T47D (cell line): Measurements from ENCODE around the gene VSIG2.
"Not testable (repeated sequence)": the region's sequence is repeated elsewhere in the genome, so short reads cannot be mapped to it uniquely, and the experiment has no call there.

Experiments
- DNase-seq, 2 experiments: peaks; one replicate each; pipeline versions ENCODE4 v3.0.0 to v3.0.0-alpha.2; 2011 to 2012; ENCODE audit warnings: low read depth in 1 of 2, low spot score in 1 of 2
- JUND ChIP-seq: IDR thresholded peaks from 2 replicates; pipeline ENCODE4 v1.6.1; 2012; ENCODE audit warnings: low read depth
- in situ Hi-C: cut with HindIII; loops from 2 replicates; pipeline ENCODE4 v1.10.0; 2016; ENCODE audit warnings: low sequenced_read_pairs, low pct_unique_long_range_greater_than_20kb

Gene VSIG2

DNA sequence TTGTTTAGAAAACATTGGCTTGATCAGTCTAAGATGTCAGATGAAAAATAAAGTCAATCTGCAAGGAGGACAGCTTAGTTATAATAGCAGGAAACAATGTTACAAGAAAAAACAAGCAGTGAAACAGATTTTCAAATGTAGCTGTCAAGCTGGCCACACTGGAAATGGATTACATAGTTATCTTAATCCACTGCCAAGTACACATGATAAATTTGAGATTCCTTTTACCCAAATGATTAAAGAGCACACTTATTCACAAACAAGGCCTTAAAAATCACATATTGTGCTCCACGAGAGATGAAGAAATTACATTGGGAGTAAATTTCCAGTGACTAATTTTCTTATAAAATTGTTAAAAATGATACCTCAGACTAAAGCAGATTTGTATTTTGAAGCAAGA, 27.5 kb upstream of the VSIG2 start:
- DNase-seq: no peak
- in situ Hi-C loops: no loop called here
- TF ChIP-seq JUND: no peak

DNA sequence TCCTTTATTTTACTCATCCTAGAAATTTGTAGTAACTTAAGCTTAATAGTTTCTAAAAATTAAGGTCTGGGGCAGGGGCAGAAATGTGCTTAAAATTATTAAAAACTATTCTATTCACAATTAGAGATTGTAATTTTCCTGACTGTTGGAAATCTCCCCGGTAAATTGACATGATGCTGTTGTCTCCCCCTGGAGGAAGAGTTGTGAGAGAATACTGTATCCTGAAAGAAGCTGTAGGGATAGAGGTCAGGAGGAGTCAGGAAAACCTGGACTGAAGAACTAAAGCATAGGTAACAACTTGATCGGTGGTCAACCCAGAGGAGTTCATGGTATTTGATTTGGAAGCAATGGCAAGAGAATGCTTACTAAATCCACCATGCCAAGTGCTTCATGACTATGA, 26.2 kb upstream of the VSIG2 start:
- in situ Hi-C loops: no loop called here
- DNase-seq: peak in 1 of 2 experiments; percentile 51
- TF ChIP-seq JUND: no peak

DNA sequence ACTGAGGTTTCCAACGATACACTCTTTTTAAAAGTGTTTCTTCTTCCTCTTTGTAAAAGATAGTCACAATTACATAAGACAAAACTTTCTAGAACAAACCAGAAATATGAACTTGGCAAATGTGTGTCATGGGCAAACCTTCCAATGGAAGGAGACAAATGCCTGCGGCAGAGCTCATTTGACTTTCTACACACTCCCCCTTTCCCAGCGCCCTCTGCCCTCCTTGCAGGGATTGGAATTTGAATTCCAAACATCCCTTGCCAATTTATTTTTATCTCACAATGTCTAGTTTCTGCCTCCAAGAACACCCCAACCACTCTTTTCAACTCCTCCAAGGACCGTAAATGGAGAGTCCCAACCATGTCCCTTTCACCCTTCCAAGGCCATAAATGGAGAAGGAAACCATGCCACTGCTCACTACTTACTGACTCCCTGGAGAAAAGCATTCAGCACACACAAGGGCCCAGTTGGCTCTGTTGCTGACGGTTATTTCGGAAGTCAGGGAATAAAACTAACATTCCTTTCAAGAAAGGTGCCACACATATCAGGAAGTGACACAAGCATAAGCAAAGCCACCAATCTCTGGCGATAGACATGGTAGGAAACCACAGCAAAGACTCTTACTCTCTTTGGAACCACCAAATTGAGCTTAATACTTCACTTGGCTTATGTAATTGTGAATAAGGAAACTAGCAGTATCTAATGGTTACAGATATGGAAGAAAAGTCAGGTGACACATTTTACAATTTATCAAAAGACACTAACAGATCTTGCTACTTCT, 25.0 kb upstream of the VSIG2 start:
- in situ Hi-C loops: no loop called here
- no peak for TF ChIP-seq JUND
- no peak for DNase-seq

DNA sequence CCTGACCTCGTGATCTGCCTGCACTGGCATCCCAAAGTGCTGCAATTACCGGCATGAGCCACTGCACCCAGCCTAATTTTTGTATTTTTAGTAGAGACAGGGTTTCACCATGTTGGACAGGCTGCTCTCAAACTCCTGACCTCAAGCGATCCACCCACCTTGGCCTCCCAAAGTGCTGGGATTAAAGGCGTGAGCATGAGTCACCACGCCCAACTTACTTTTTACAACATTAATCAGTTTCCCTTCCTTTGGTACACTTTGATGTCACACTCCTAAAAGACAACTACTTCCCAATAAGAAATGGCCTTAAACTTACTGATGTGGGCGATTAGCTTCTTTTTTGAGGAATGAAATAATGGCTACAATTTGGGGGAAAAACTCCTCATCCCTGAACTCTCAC, 18.9 kb upstream of the VSIG2 start:
- in situ Hi-C loops, DNase-seq: not testable (repeated sequence)

DNA sequence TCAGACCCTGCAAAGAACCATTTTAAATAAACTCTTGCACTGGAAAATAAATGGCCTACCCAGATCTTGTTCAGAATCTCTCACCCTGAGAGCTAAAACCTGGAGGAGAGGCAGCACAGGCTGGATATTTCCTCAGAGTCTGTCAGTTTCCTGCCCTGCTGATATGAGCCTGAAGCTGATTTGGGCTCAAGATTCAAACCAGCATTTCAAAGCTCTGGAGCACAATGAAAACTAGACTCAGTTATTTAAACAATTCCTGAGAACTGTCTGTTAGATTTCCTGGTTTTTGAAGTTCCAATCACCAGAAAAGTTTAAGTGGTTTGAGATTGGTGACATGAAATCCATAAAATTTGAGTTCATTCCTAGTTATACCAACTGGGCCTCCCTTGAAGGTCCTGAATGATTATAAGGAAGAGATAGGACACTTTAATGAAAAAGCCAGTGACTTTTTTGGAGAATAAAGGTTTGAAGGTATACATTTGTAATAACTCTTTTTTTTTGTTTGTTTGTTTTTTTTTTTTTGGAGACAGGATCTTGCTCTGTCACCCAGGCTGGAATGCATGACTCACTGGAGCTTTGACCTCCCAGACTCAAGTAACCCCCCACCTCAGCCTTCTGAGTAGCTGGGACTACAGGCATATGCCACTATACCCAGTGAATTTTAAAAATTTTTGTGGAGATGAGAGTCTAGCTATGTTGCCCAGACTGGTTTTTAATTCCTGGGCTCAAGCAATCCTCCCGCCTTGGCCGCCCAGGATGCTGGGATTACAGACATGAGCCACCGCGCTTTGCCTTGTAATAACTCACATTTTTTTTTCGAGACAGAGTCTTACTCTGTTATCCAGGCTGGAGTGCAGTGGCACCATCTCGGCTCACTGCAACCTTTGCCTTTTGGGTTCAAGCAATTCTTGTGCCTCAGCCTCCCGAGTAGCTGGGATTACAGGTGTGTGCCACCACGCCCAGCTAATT, 18.0 kb upstream of the VSIG2 start:
- in situ Hi-C loops: no loop called here
- no peak for TF ChIP-seq JUND
- DNase-seq: no peak

DNA sequence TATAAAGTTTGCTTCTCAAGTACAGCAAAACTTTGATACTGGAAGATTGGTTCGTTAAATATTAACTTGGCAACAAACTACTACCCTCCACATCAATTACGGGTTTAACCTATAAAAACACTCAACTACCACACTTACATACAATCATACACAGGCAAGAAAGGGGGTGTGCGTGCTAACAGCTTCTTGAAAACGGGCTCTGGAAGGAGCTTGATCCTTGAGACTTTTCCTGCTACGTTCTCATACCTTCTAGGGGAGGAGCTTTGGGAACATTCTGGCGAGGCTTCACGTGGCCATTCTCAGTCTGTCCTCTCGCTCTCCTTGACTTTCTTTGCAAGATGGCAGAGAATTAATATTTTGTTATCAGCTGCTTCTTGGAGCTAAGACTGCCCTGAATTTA, 16.9 kb upstream of the VSIG2 start:
- in situ Hi-C loops: no loop called here
- TF ChIP-seq JUND: no peak
- DNase-seq: no peak

DNA sequence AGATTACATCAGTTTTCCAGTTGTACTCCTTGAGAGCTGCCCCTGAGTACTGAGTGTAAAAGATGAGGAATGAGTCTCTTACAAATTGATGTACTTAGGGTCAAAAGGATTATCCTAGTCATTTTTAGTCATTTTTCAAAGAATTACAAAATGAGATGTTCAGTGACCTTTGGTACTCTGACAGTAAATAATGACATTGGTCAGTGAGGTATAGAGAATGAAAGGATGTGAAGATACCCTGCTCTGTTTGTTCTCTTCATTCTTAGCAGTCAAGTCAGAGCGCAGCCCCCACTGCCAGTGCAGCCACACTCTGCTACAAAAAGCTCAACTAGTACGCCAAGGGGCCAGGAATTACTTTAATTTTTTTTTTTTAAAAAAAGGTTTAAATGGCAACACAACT, 14.1 kb upstream of the VSIG2 start:
- in situ Hi-C loops: no loop called here
- TF ChIP-seq JUND: no peak
- DNase-seq: no peak

DNA sequence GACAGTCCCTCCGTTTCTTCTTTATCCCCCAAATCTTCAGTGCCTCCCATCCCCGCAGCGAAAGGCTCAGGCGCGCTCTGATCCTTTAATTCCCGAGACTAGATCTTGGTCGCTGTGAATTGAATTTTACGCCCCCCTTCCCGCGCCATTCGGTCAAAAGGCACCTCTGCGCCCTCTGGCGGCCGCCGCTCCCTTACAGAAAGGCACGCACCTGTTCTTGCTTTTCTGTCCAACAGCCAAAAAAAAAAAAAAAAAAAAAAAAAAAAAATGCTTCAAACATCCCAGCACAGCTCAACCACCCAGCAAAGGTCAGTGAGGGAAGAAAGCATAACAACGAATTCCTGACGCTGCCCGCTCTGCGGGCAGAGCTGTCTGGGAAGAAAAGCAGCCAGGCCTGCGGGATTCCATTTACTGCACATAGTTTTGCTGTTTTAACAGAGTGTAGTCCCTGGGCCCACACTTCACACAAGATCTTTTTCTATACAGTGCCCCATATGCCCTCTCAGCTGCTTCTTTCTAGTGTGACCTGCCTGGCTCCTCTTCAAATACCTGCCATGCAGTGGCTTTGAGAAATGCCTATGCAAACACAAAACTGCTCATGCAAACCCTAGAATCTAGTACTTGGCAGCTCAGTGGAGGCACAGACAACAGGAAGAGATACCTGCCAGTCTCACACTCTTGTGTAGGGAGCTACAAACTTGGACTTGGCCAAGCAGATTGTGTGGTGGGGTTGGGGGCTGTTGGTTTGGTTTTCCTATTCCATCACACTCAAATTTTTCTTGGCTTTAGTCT, 11.3 kb upstream of the VSIG2 start:
- in situ Hi-C loops: no loop called here
- no peak for TF ChIP-seq JUND
- DNase-seq: peak; percentile 79 to 89

DNA sequence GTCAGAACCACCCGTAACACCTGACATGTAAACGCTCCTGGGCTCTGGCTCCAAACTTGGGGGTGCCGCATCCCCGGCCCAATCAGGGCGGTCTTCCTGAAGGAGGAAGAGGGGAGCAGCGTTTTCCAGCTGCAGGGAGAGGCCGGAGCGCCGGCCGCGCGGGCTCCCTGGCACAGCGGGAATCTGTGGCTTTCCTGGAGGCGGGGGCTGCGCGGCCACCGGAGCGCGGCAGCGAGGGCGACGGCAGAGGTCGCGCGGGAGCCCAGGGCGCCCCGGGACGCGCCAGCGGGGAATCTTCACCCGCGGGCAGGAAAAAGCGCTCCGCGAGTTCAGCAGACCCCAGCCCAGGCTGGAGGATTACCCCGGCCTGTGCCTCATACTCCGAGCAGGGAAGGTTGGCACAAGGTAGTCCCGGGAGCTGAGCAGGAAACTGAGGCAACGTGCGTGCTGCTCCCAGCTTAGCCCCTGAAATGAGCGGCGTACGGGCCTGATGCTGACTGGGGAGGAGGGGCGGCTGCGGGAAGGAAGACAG, 10.6 kb upstream of the VSIG2 start:
- TF ChIP-seq JUND: no peak
- in situ Hi-C loops: no loop called here
- DNase-seq: peak in 1 of 2 experiments; percentile 45

DNA sequence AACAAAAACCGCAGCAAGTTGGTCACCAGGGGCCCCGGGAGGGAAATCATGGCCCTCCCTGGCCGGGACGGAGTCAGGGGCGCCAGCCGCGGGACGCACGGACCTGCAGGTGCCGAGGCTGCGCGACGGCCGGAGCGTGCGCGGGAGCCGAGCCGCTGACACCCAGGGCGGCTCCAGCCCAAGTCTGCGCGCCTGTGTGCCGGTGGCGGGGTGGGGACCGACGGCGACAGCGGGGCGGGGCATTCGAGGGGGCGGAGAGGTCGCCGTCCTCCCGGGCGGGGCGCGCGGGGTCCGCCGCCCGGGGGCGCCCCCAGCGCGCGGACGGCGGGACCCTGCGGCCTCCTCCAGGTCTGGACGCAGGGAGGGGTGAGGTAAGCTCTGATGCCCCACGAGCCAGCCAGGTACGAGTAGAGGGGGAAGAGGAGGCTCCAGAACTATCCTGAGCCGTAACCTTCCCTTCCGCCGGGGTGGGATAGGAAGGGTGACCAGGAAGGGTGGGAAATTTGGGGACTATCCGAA, 10.1 kb upstream of the VSIG2 start, which contains the start of gene ESAM:
Gene ESAM, minus strand, starts transcription at position 186 of the 519 bp plus-strand sequence. Its CDS starts 136 bp downstream, at position 50.
- in situ Hi-C loops: no loop called here
- peak; percentile 80 to 95 for DNase-seq
- TF ChIP-seq JUND: no peak

DNA sequence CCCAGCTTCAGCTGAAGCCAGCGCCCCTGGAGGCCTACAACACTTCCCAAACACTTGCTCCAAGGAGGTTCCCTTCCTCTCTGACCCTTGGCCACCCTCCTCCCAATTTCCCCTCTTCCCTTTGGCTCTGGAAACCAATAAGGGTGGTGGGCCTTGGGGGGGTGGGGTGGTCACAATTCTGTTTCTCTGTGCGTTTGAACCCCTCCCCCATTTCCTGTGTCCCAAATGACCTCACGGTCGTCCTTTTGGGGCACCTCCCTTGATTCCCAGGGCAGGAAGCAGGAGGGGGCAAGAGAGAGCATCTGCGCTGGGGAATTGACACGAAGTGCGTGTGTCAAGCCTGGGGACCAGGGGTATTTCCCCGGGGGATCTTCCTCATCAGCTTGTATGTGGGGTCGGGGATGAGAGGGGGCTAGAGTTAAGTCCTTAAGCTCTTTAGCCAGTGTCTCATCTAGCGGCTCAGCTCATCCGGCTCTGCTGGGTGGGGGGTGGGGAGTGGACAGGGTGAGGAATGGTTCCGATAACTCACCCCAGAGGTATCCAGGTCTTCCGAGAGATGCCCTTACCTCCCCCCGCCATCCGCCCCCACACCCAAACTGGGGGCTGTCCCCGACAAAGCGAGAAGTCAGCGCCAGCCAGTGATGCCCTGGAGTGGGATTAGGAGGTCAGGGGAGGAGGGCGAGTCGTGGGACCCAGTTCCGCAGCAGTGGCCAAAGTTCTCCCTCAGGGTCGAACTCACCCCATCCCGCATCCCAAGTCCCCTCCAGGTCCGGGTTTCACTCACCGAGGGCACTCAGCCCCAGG, 9.4 kb upstream of the VSIG2 start:
- in situ Hi-C loops: no loop called here
- no peak for DNase-seq
- TF ChIP-seq JUND: no peak
